ENCODE measurements around the gene OSTM1. TPM values are rescaled to one million over a fixed set of nuclear protein-coding genes. Genes with fewer than 3 reads are reported as not detected.

The OSTM1 gene
- total RNA-seq, 2 experiments from 2014 or later: 16.3 to 20.9 TPM

- Histone ChIP-seq H3K27ac (ENCODE audit: low read depth in 1 of 2, low read length in 2 of 2) (no peak overlapping the region), H3K36me3 (ENCODE audit: insufficient read depth, low read length) (no peaks in the 10 kb centered on the region), H3K27me3 (ENCODE audit: control insufficient read depth in 1 of 2, insufficient read depth in 2 of 2, low read length in 2 of 2) (peaks cover 20 to 27% of the 10 kb centered on the region in 2 experiments), H3K9me3 (ENCODE audit: control insufficient read depth in 1 of 2, insufficient read depth in 1 of 2, low read length in 2 of 2) (no peaks in the 10 kb centered on the region), H3K4me3 (ENCODE audit: low read length) (no peak overlapping the region), H3K4me1 (ENCODE audit: insufficient read depth, low read length) (no peaks in the 10 kb centered on the region)
- DNase-seq (no peak), ATAC-seq (ENCODE audit: poor library complexity) (no peak)
- no peak overlapping the region for H3K4me3 Mint-ChIP-seq
- ChIA-PET CTCF (no interaction called here), POLR2A (no interaction called here)
- no peaks in the 10 kb centered on the region for H3K36me3 Mint-ChIP-seq (ENCODE audit: low read depth)
- TF ChIP-seq CTCF (IDR thresholded peaks at IDR 0.05): no peak
- no peak overlapping the region for H3K27ac Mint-ChIP-seq
- no peaks in the 10 kb centered on the region for H3K4me1 Mint-ChIP-seq (ENCODE audit: low read depth)
- H3K9me3 Mint-ChIP-seq: no peaks in the 10 kb centered on the region
- intact Hi-C loops (cut with DNase I, micrococcal nuclease): no loop called here
- peaks cover 45% of the 10 kb centered on the region for H3K27me3 Mint-ChIP-seq
Measured at GRCh38 chr6:108107102-108107501, 32.6 kb upstream of the OSTM1 start.

- H3K4me1 Mint-ChIP-seq (ENCODE audit: low read depth): no peaks in the 10 kb centered on the region
- no peaks in the 10 kb centered on the region for H3K9me3 Mint-ChIP-seq
- peaks cover 41% of the 10 kb centered on the region for H3K27me3 Mint-ChIP-seq
- Histone ChIP-seq H3K4me3 (ENCODE audit: low read length) (no peak overlapping the region), H3K27me3 (ENCODE audit: control insufficient read depth in 1 of 2, insufficient read depth in 2 of 2, low read length in 2 of 2) (peaks cover 18 to 25% of the 10 kb centered on the region in 2 experiments), H3K36me3 (ENCODE audit: insufficient read depth, low read length) (no peaks in the 10 kb centered on the region), H3K27ac (ENCODE audit: low read depth in 1 of 2, low read length in 2 of 2) (no peak overlapping the region), H3K9me3 (ENCODE audit: control insufficient read depth in 1 of 2, insufficient read depth in 1 of 2, low read length in 2 of 2) (no peaks in the 10 kb centered on the region), H3K4me1 (ENCODE audit: insufficient read depth, low read length) (no peaks in the 10 kb centered on the region)
- no peak overlapping the region for H3K27ac Mint-ChIP-seq
- DNase-seq (no peak), ATAC-seq (ENCODE audit: poor library complexity) (no peak)
- H3K36me3 Mint-ChIP-seq (ENCODE audit: low read depth): no peaks in the 10 kb centered on the region
- TF ChIP-seq CTCF (IDR thresholded peaks at IDR 0.05): no peak
- H3K4me3 Mint-ChIP-seq: no peak overlapping the region
- CTCF ChIA-PET: no interaction called here
- POLR2A ChIA-PET: no interaction called here
- intact Hi-C loops (cut with DNase I, micrococcal nuclease): no loop called here
Measured at GRCh38 chr6:108106694-108107093, 32.2 kb upstream of the OSTM1 start.

GRCh38 chr6:108106261-108106660, 31.7 kb upstream of the OSTM1 start:
- H3K4me3 ChIP-seq (ENCODE audit: low read length): no peak overlapping the region
- TF ChIP-seq CTCF (IDR thresholded peaks at IDR 0.05): no peak
- no peaks in the 10 kb centered on the region for H3K4me1 ChIP-seq (ENCODE audit: insufficient read depth, low read length)
- Mint-ChIP-seq H3K36me3 (ENCODE audit: low read depth) (no peaks in the 10 kb centered on the region), H3K9me3 (no peaks in the 10 kb centered on the region), H3K27ac (no peak overlapping the region), H3K4me1 (ENCODE audit: low read depth) (no peaks in the 10 kb centered on the region), H3K27me3 (peaks cover 39% of the 10 kb centered on the region), H3K4me3 (no peak overlapping the region)
- ChIA-PET CTCF (no interaction called here), POLR2A (no interaction called here)
- H3K27ac ChIP-seq (ENCODE audit: low read depth in 1 of 2, low read length in 2 of 2): no peak overlapping the region
- peaks cover 17 to 21% of the 10 kb centered on the region in 2 experiments for H3K27me3 ChIP-seq (ENCODE audit: control insufficient read depth in 1 of 2, insufficient read depth in 2 of 2, low read length in 2 of 2)
- ATAC-seq (ENCODE audit: poor library complexity) (no peak), DNase-seq (no peak)
- no peaks in the 10 kb centered on the region for H3K9me3 ChIP-seq (ENCODE audit: control insufficient read depth in 1 of 2, insufficient read depth in 1 of 2, low read length in 2 of 2)
- intact Hi-C loops (cut with DNase I, micrococcal nuclease): no loop called here
- no peaks in the 10 kb centered on the region for H3K36me3 ChIP-seq (ENCODE audit: insufficient read depth, low read length)

Measured in CD4-positive, alpha-beta T cell (primary cell).